HG03064 (cell line): ENCODE results near the gene PLCD1.

ENCODE experiments used
- ATAC-seq: cut with Tn5 transposase; IDR thresholded peaks from one replicate; pipeline ENCODE4 v1.9.1; 2021; ENCODE audit warnings: low read depth; ENCODE audit not compliant: unreplicated experiment

The PLCD1 gene

GRCh38 chr3:38002291-38002876 is 27.1 kb downstream of the PLCD1 start:
- no peak for ATAC-seq

GRCh38 chr3:38001456-38002081 is 27.9 kb downstream of the PLCD1 start:
- no peak for ATAC-seq

GRCh38 chr3:38000965-38001455 is 28.4 kb downstream of the PLCD1 start:
- no peak for ATAC-seq

GRCh38 chr3:38000242-38000916 is 29.1 kb downstream of the PLCD1 start:
- ATAC-seq: no peak

GRCh38 chr3:37999836-38000235 is 29.6 kb downstream of the PLCD1 start:
- ATAC-seq: no peak

GRCh38 chr3:37997791-37998370 is 31.6 kb downstream of the PLCD1 start:
- ATAC-seq: no peak

GRCh38 chr3:37997342-37997741 is 32.1 kb downstream of the PLCD1 start:
- ATAC-seq: no peak

- ATAC-seq: no peak
Measured at GRCh38 chr3:37996785-37997301, 32.6 kb downstream of the PLCD1 start.

GRCh38 chr3:37995652-37996641 is 33.5 kb downstream of the PLCD1 start:
- ATAC-seq: no peak

- ATAC-seq: no peak
Measured at GRCh38 chr3:37994639-37994972, 34.8 kb downstream of the PLCD1 start.

- ATAC-seq: peak; percentile 55
Measured at GRCh38 chr3:37993820-37994638, 35.4 kb downstream of the PLCD1 start.

- ATAC-seq: no peak
Measured at GRCh38 chr3:37993460-37993819, 36.0 kb downstream of the PLCD1 start.

GRCh38 chr3:37993067-37993455 is 36.4 kb downstream of the PLCD1 start:
- no peak for ATAC-seq

- ATAC-seq: no peak
Measured at GRCh38 chr3:37992271-37993066, 37.0 kb downstream of the PLCD1 start.

GRCh38 chr3:37991823-37992222 is 37.6 kb downstream of the PLCD1 start:
- ATAC-seq: no peak

GRCh38 chr3:37991109-37991508 is 38.3 kb downstream of the PLCD1 start:
- ATAC-seq: no peak

GRCh38 chr3:37990527-37990926 is 38.9 kb downstream of the PLCD1 start, which contains the start of gene VILL:
TSS of gene VILL (plus strand) at chr3:37990786. CDS start at chr3:37993673, 2,887 bp downstream.
- no peak for ATAC-seq

GRCh38 chr3:37989821-37990480 is 39.5 kb downstream of the PLCD1 start:
- no peak for ATAC-seq
